GM23338 (cell line): ENCODE data around the gene SEZ6L. TPM values are rescaled to one million over a fixed set of nuclear protein-coding genes. Genes with fewer than 3 reads are reported as not detected.

Source experiments
- ATAC-seq: fragments of 200-7000 bp; cut with Tn5 transposase; 3 replicates; pipeline ENCODE4 v1.9.1; 2020
- DNase-seq: peaks from one replicate; pipeline ENCODE4 v3.0.0-alpha.2; 2015; ENCODE audit warnings: low spot score
- H2AFZ ChIP-seq: fragments of 200-600 bp; sonication (generic); 2 replicates; pipeline ENCODE4 v1.8.0; 2016; ENCODE audit warnings: antibody characterized with exemption, mild to moderate bottlenecking, moderate library complexity
- H3F3A ChIP-seq: fragments of 200-600 bp; sonication (generic); replicated peaks from 2 replicates; pipeline ENCODE4 v1.8.0; 2017; ENCODE audit warnings: antibody characterized with exemption, mixed run types, low read depth
- H3K27ac ChIP-seq: fragments of 200-600 bp; sonication (generic); 2 replicates; pipeline ENCODE4 v1.6.1; 2016; ENCODE audit warnings: low read depth
- H3K27me3 ChIP-seq: fragments of 200-600 bp; sonication (generic); 2 replicates; pipeline ENCODE4 v1.8.0; 2016; ENCODE audit warnings: mild to moderate bottlenecking, mixed run types, moderate library complexity; ENCODE audit not compliant: insufficient read depth
- H3K36me3 ChIP-seq: fragments of 200-600 bp; sonication (generic); 2 replicates; pipeline ENCODE4 v1.8.0; 2016; ENCODE audit warnings: mild to moderate bottlenecking; ENCODE audit not compliant: insufficient read depth
- H3K4me1 ChIP-seq: fragments of 200-600 bp; sonication (generic); 2 replicates; pipeline ENCODE4 v1.8.0; 2016; ENCODE audit warnings: mild to moderate bottlenecking, moderate library complexity; ENCODE audit not compliant: insufficient read depth
- H3K4me2 ChIP-seq: fragments of 200-600 bp; sonication (generic); 2 replicates; pipeline ENCODE4 v1.7.1; 2017; ENCODE audit warnings: mixed run types
- H3K4me3 ChIP-seq: fragments of 200-600 bp; sonication (generic); 2 replicates; pipeline ENCODE4 v1.6.1; 2016; ENCODE audit warnings: mixed run types
- H3K79me2 ChIP-seq: fragments of 200-600 bp; sonication (generic); replicated peaks from 2 replicates; pipeline ENCODE4 v1.8.0; 2017; ENCODE audit warnings: mild to moderate bottlenecking; ENCODE audit not compliant: insufficient read depth
- H3K9me2 ChIP-seq: fragments of 200-600 bp; sonication (generic); 2 replicates; pipeline ENCODE4 v1.8.0; 2017; ENCODE audit not compliant: insufficient read depth
- H4K20me1 ChIP-seq: fragments of 200-600 bp; sonication (generic); replicated peaks from 2 replicates; pipeline ENCODE4 v1.8.0; 2017; ENCODE audit warnings: mild to moderate bottlenecking; ENCODE audit not compliant: insufficient read depth
- H3K27ac Mint-ChIP-seq: 2 replicates; pipeline ENCODE4 v1.8.0; 2020; ENCODE audit warnings: inconsistent platforms, mild to moderate bottlenecking, moderate library complexity, mixed read lengths
- H3K27me3 Mint-ChIP-seq: 3 replicates; pipeline ENCODE4 v1.8.0; 2022; ENCODE audit warnings: low read depth, mild to moderate bottlenecking, moderate library complexity, mixed read lengths, inconsistent platforms; ENCODE audit not compliant: insufficient read depth, poor library complexity
- H3K36me3 Mint-ChIP-seq: 3 replicates; pipeline ENCODE4 v1.8.0; 2021; ENCODE audit warnings: low read depth, mild to moderate bottlenecking, inconsistent platforms, moderate library complexity, mixed read lengths
- H3K4me1 Mint-ChIP-seq: 3 replicates; pipeline ENCODE4 v1.8.0; 2020; ENCODE audit warnings: mild to moderate bottlenecking, inconsistent platforms, mixed read lengths
- H3K4me3 Mint-ChIP-seq: 3 replicates; pipeline ENCODE4 v1.8.0; 2021; ENCODE audit warnings: moderate library complexity, mild to moderate bottlenecking, inconsistent platforms, mixed read lengths
- H3K9me3 Mint-ChIP-seq: 3 replicates; pipeline ENCODE4 v1.8.0; 2020; ENCODE audit warnings: moderate library complexity, mild to moderate bottlenecking, inconsistent platforms, mixed read lengths
- EZH2 ChIP-seq: fragments of 200-600 bp; sonication (generic); IDR thresholded peaks from one replicate; pipeline ENCODE4 v1.8.0; 2017; ENCODE audit warnings: antibody characterized with exemption, mild to moderate bottlenecking, low read depth; ENCODE audit not compliant: unreplicated experiment
- EZH2phosphoT487 ChIP-seq: fragments of 200-600 bp; sonication (generic); IDR thresholded peaks from one replicate; pipeline ENCODE4 v1.8.1; 2018; ENCODE audit warnings: antibody characterized with exemption; ENCODE audit not compliant: unreplicated experiment
- JUNB ChIP-seq: IDR thresholded peaks from one replicate; pipeline ENCODE4 v1.6.1; 2016; ENCODE audit warnings: antibody characterized with exemption; ENCODE audit not compliant: unreplicated experiment
- POLR2AphosphoS5 ChIP-seq: IDR thresholded peaks from 2 replicates; pipeline ENCODE4 v1.6.1; 2016; ENCODE audit warnings: antibody characterized with exemption, low read depth
- STAT1 ChIP-seq: IDR thresholded peaks from one replicate; pipeline ENCODE4 v1.6.1; 2016; ENCODE audit warnings: antibody characterized with exemption; ENCODE audit not compliant: unreplicated experiment
- ZNF114 ChIP-seq: fragments of 250-450 bp; sonication (Bioruptor Pico); IDR thresholded peaks from 2 replicates; pipeline ENCODE4 v1.5.0; 2020; ENCODE audit warnings: mild to moderate bottlenecking, moderate library complexity
- ZNF331 ChIP-seq: fragments of 250-450 bp; sonication (Bioruptor Pico); IDR thresholded peaks from 2 replicates; pipeline ENCODE4 v1.5.0; 2020; ENCODE audit warnings: low read depth, mild to moderate bottlenecking, moderate library complexity
- polyA plus RNA-seq: library from polyadenylated mRNA; unstranded; fragments of >200 nt; fragmentation: Nextera tagmentation; extraction: Ambion mirVana; gene quantifications from 2 replicates; pipeline ENCODE4 v1.2.1, GENCODE V29; 2016
- total RNA-seq: library from RNA; depleted of rRNA; stranded (reverse); fragments of >200 nt; shearing (Covaris generic); gene quantifications from 2 replicates; pipeline ENCODE4 v1.2.3, GENCODE V29; 2014
- TF ChIP-seq, protein P1 (sequence below): IDR thresholded peaks from one replicate; pipeline ENCODE4 v1.6.1; 2018; ENCODE audit warnings: antibody characterized with exemption; ENCODE audit not compliant: unreplicated experiment
- TF ChIP-seq, protein P2 (sequence below), 2 experiments: fragments of 200-600 bp in 1 of 2; sonication (generic) in 1 of 2; conservative IDR thresholded peaks; 2 replicates each; pipeline versions ENCODE4 v1.5.1 to v1.6.1; 2016 to 2017; ENCODE audit warnings: antibody characterized with exemption in 2 of 2, low read depth in 2 of 2, mild to moderate bottlenecking in 2 of 2, moderate library complexity in 1 of 2
- TF ChIP-seq, protein P3 (sequence below): fragments of 250-450 bp; sonication (Bioruptor Pico); IDR thresholded peaks from 2 replicates; pipeline ENCODE4 v1.5.0; 2020; ENCODE audit warnings: mild to moderate bottlenecking, moderate library complexity

Gene SEZ6L
- total and polyA plus RNA-seq, 2 experiments from 2014 or later, result 0.13 to 0.24 TPM

DNA sequence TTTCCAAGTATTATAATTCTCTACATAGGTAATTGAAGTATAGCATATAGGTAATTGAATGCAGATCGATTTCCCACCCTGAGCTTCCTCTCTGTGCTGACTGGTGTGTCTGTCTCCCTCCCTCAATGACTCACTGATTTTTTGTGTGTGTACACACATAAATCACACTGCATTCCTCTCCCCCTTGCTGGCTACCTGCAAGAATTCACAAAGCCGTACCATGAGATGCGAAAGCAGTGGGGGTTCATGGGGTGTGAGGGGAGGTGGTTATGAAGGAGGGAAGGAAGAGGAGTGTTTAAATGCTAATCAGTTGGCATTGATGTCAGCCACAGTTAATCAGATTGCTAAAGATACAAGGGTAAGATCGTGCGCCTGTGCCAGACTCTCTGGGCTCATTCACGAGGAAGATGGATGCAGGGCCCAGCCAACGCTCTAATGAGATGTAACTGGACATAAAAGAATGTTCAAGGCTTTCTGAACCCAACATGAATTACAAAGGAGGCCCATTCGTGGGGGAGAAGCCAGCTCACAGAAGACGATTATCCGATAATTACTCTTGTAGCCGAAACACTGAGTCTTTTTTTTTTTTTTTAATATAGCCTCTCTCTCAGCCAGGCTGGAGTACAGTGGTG is 107.4 kb downstream of the SEZ6L start:
- Histone ChIP-seq H3K4me1 (peaks cover 9% of the 10 kb centered on the region; the same call in 1 of the 2 replicates), H3K79me2 (no peaks in the 10 kb centered on the region), H2AFZ (no peak overlapping the region), H3K36me3 (no peaks in the 10 kb centered on the region), H3F3A (no peaks in the 10 kb centered on the region), H3K27me3 (no peaks in the 10 kb centered on the region), H4K20me1 (no peaks in the 10 kb centered on the region; the same call in 1 of the 2 replicates), H3K4me3 (no peak overlapping the region), H3K9me2 (no peaks in the 10 kb centered on the region), H3K27ac (no peak overlapping the region), H3K4me2 (no peak overlapping the region)
- DNase-seq (peak; percentile 21), ATAC-seq (peak; percentile 43; the same call in 2 of the 3 replicates)
- Mint-ChIP-seq H3K9me3 (no peaks in the 10 kb centered on the region), H3K36me3 (no peaks in the 10 kb centered on the region), H3K27ac (no peak overlapping the region), H3K27me3 (peaks cover 4% of the 10 kb centered on the region), H3K4me3 (no peak overlapping the region), H3K4me1 (peaks cover 16% of the 10 kb centered on the region)
- TF ChIP-seq POLR2AphosphoS5 (no peak), ZNF331 (CRISPR knock-in tag) (no peak), JUNB (no peak), STAT1 (no peak), EZH2 (no peak), EZH2phosphoT487 (no peak), ZNF114 (CRISPR knock-in tag) (no peak)
- TF ChIP-seq, protein P1, sequence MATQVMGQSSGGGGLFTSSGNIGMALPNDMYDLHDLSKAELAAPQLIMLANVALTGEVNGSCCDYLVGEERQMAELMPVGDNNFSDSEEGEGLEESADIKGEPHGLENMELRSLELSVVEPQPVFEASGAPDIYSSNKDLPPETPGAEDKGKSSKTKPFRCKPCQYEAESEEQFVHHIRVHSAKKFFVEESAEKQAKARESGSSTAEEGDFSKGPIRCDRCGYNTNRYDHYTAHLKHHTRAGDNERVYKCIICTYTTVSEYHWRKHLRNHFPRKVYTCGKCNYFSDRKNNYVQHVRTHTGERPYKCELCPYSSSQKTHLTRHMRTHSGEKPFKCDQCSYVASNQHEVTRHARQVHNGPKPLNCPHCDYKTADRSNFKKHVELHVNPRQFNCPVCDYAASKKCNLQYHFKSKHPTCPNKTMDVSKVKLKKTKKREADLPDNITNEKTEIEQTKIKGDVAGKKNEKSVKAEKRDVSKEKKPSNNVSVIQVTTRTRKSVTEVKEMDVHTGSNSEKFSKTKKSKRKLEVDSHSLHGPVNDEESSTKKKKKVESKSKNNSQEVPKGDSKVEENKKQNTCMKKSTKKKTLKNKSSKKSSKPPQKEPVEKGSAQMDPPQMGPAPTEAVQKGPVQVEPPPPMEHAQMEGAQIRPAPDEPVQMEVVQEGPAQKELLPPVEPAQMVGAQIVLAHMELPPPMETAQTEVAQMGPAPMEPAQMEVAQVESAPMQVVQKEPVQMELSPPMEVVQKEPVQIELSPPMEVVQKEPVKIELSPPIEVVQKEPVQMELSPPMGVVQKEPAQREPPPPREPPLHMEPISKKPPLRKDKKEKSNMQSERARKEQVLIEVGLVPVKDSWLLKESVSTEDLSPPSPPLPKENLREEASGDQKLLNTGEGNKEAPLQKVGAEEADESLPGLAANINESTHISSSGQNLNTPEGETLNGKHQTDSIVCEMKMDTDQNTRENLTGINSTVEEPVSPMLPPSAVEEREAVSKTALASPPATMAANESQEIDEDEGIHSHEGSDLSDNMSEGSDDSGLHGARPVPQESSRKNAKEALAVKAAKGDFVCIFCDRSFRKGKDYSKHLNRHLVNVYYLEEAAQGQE, result no peak
- TF ChIP-seq, protein P2, sequence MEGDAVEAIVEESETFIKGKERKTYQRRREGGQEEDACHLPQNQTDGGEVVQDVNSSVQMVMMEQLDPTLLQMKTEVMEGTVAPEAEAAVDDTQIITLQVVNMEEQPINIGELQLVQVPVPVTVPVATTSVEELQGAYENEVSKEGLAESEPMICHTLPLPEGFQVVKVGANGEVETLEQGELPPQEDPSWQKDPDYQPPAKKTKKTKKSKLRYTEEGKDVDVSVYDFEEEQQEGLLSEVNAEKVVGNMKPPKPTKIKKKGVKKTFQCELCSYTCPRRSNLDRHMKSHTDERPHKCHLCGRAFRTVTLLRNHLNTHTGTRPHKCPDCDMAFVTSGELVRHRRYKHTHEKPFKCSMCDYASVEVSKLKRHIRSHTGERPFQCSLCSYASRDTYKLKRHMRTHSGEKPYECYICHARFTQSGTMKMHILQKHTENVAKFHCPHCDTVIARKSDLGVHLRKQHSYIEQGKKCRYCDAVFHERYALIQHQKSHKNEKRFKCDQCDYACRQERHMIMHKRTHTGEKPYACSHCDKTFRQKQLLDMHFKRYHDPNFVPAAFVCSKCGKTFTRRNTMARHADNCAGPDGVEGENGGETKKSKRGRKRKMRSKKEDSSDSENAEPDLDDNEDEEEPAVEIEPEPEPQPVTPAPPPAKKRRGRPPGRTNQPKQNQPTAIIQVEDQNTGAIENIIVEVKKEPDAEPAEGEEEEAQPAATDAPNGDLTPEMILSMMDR (conservative IDR thresholded peaks at IDR 0.05; ENCODE audit: low read depth in 2 of 2), result no peak
- TF ChIP-seq, protein P3, sequence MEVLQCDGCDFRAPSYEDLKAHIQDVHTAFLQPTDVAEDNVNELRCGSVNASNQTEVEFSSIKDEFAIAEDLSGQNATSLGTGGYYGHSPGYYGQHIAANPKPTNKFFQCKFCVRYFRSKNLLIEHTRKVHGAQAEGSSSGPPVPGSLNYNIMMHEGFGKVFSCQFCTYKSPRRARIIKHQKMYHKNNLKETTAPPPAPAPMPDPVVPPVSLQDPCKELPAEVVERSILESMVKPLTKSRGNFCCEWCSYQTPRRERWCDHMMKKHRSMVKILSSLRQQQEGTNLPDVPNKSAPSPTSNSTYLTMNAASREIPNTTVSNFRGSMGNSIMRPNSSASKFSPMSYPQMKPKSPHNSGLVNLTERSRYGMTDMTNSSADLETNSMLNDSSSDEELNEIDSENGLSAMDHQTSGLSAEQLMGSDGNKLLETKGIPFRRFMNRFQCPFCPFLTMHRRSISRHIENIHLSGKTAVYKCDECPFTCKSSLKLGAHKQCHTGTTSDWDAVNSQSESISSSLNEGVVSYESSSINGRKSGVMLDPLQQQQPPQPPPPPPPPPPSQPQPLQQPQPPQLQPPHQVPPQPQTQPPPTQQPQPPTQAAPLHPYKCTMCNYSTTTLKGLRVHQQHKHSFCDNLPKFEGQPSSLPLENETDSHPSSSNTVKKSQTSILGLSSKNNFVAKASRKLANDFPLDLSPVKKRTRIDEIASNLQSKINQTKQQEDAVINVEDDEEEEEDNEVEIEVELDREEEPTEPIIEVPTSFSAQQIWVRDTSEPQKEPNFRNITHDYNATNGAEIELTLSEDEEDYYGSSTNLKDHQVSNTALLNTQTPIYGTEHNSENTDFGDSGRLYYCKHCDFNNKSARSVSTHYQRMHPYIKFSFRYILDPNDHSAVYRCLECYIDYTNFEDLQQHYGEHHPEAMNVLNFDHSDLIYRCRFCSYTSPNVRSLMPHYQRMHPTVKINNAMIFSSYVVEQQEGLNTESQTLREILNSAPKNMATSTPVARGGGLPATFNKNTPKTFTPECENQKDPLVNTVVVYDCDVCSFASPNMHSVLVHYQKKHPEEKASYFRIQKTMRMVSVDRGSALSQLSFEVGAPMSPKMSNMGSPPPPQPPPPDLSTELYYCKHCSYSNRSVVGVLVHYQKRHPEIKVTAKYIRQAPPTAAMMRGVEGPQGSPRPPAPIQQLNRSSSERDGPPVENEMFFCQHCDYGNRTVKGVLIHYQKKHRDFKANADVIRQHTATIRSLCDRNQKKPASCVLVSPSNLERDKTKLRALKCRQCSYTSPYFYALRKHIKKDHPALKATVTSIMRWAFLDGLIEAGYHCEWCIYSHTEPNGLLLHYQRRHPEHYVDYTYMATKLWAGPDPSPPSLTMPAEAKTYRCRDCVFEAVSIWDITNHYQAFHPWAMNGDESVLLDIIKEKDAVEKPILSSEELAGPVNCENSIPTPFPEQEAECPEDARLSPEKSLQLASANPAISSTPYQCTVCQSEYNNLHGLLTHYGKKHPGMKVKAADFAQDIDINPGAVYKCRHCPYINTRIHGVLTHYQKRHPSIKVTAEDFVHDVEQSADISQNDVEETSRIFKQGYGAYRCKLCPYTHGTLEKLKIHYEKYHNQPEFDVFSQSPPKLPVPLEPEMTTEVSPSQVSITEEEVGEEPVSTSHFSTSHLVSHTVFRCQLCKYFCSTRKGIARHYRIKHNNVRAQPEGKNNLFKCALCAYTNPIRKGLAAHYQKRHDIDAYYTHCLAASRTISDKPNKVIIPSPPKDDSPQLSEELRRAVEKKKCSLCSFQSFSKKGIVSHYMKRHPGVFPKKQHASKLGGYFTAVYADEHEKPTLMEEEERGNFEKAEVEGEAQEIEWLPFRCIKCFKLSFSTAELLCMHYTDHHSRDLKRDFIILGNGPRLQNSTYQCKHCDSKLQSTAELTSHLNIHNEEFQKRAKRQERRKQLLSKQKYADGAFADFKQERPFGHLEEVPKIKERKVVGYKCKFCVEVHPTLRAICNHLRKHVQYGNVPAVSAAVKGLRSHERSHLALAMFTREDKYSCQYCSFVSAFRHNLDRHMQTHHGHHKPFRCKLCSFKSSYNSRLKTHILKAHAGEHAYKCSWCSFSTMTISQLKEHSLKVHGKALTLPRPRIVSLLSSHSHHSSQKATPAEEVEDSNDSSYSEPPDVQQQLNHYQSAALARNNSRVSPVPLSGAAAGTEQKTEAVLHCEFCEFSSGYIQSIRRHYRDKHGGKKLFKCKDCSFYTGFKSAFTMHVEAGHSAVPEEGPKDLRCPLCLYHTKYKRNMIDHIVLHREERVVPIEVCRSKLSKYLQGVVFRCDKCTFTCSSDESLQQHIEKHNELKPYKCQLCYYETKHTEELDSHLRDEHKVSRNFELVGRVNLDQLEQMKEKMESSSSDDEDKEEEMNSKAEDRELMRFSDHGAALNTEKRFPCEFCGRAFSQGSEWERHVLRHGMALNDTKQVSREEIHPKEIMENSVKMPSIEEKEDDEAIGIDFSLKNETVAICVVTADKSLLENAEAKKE (CRISPR knock-in tag), result no peak
